GM18867 (cell line): ENCODE data around the gene TMEM128.
"Not testable (repeated sequence)": the region's sequence is repeated elsewhere in the genome, so short reads cannot be mapped to it uniquely, and the experiment has no call there.

Source experiments
- ATAC-seq: cut with Tn5 transposase; IDR thresholded peaks from one replicate; pipeline ENCODE4 v1.9.1; 2021; ENCODE audit warnings: mild to moderate bottlenecking, moderate library complexity; ENCODE audit not compliant: unreplicated experiment

Gene TMEM128

GRCh38 chr4:4256799-4257198 is 8.8 kb upstream of the TMEM128 start:
- ATAC-seq = no peak

- no peak for ATAC-seq
Measured at GRCh38 chr4:4254666-4255065, 6.6 kb upstream of the TMEM128 start.

GRCh38 chr4:4254199-4254598 is 6.2 kb upstream of the TMEM128 start:
- no peak for ATAC-seq

- ATAC-seq = no peak
Measured at GRCh38 chr4:4249866-4250265, 1.8 kb upstream of the TMEM128 start.

- not testable (repeated sequence) for ATAC-seq
Measured at GRCh38 chr4:4249342-4249741, 1.3 kb upstream of the TMEM128 start.

GRCh38 chr4:4248885-4249203 is 821 bp upstream of the TMEM128 start:
- no peak for ATAC-seq

- ATAC-seq = peak; percentile 21
Measured at GRCh38 chr4:4247696-4248028, 361 bp downstream of the TMEM128 start.

GRCh38 chr4:4245172-4245571 is 2.9 kb downstream of the TMEM128 start:
- ATAC-seq = no peak

- not testable (repeated sequence) for ATAC-seq
Measured at GRCh38 chr4:4239551-4239950, 8.5 kb downstream of the TMEM128 start.

GRCh38 chr4:4233610-4234009 is 14.4 kb downstream of the TMEM128 start:
- no peak for ATAC-seq

GRCh38 chr4:4228356-4228668 is 19.7 kb downstream of the TMEM128 start:
- no peak for ATAC-seq

- no peak for ATAC-seq
Measured at GRCh38 chr4:4227510-4228355, 20.3 kb downstream of the TMEM128 start.

GRCh38 chr4:4226606-4227438 is 21.2 kb downstream of the TMEM128 start, which contains the start of gene OTOP1:
Gene OTOP1, minus strand, starts transcription at chr4:4226929. Its CDS starts 65 bp downstream, at chr4:4226864.
- no peak for ATAC-seq

GRCh38 chr4:4225915-4226605 is 22.0 kb downstream of the TMEM128 start:
- no peak for ATAC-seq

GRCh38 chr4:4217113-4217512 is 30.9 kb downstream of the TMEM128 start:
- no peak for ATAC-seq

GRCh38 chr4:4216648-4217047 is 31.4 kb downstream of the TMEM128 start:
- no peak for ATAC-seq

GRCh38 chr4:4213674-4214073 is 34.3 kb downstream of the TMEM128 start:
- ATAC-seq = not testable (repeated sequence)

- ATAC-seq = no peak
Measured at GRCh38 chr4:4206204-4206603, 41.8 kb downstream of the TMEM128 start.

GRCh38 chr4:4204401-4204745 is 43.6 kb downstream of the TMEM128 start:
- no peak for ATAC-seq

- ATAC-seq = no peak
Measured at GRCh38 chr4:4203688-4204400, 44.2 kb downstream of the TMEM128 start.

- no peak for ATAC-seq
Measured at GRCh38 chr4:4202510-4202909, 45.5 kb downstream of the TMEM128 start.
